Measurements from ENCODE around the gene C2orf69. TPM values are rescaled to one million over a fixed set of nuclear protein-coding genes. Genes with fewer than 3 reads are reported as not detected.

Gene C2orf69
- total and polyA plus RNA-seq, 2 of the 13 experiments (the other 11 are each of a cell fraction or from before 2014, with no cell fraction given) = 4.8 to 19.3 TPM

DNA sequence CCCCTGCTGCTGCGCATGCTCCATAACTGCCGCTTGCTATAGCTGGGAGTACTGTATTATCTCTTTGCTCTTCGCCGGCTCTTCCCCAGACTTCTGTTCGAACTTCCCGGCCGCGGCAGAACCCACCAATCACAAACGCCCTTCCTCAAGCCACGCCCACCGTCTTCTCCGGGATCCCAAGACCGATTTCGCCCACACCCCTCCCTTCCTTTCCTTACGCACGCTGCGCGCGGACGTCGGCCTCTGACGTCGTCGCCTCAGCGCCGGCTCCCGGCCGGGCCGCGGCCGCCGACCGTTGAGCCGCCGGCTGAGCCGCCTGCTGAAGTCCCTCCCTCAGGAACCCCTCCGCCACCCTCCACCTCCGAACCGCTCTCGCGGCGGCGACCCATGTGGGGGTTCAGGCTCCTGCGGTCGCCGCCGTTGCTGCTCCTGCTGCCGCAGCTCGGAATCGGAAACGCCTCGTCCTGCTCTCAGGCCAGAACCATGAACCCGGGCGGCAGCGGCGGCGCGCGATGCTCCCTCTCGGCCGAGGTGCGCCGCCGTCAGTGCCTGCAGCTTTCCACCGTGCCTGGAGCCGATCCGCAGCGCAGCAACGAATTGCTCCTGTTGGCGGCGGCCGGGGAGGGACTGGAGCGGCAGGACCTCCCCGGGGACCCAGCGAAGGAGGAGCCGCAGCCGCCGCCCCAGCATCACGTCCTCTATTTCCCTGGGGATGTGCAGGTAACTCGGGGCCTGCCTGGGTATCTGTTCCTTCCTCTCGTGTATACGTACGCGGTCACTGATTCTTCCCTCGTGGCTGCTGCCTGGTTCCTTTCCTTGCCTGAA lies at the start of gene C2orf69 (continued):
- peak; percentile 66 for TF ChIP-seq ZNF879 (CRISPR knock-in tag; IDR thresholded peaks at IDR 0.05)
- TF ChIP-seq MTF2 (CRISPR knock-in tag; IDR thresholded peaks at IDR 0.05; ENCODE audit: borderline replicate concordance) = peak; percentile 42; the same call in 1 of the 2 replicates
- peak; percentile 93 for TF ChIP-seq KDM2A (CRISPR knock-in tag; IDR thresholded peaks at IDR 0.05; ENCODE audit: borderline replicate concordance, low read depth)
- TF ChIP-seq, protein P1, sequence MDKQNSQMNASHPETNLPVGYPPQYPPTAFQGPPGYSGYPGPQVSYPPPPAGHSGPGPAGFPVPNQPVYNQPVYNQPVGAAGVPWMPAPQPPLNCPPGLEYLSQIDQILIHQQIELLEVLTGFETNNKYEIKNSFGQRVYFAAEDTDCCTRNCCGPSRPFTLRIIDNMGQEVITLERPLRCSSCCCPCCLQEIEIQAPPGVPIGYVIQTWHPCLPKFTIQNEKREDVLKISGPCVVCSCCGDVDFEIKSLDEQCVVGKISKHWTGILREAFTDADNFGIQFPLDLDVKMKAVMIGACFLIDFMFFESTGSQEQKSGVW (CRISPR knock-in tag; IDR thresholded peaks at IDR 0.05; ENCODE audit: borderline replicate concordance) = no peak
- peak; percentile 78; the same call in 1 of the 2 replicates for TF ChIP-seq ZNF446 (CRISPR knock-in tag; IDR thresholded peaks at IDR 0.05)
- no peak for TF ChIP-seq KLF12 (CRISPR knock-in tag; IDR thresholded peaks at IDR 0.05; ENCODE audit: borderline replicate concordance)
- TF ChIP-seq MYNN (CRISPR knock-in tag; IDR thresholded peaks at IDR 0.05; ENCODE audit: low read depth) = 0 out of 2 replicates have a peak, but pooled peaks have one; percentile 44
- no peak for TF ChIP-seq SP1 (IDR thresholded peaks at IDR 0.05)
- peak; percentile 71; the same call in 1 of the 2 replicates for TF ChIP-seq SP1 (CRISPR knock-in tag; IDR thresholded peaks at IDR 0.05)
- TF ChIP-seq, protein P2, sequence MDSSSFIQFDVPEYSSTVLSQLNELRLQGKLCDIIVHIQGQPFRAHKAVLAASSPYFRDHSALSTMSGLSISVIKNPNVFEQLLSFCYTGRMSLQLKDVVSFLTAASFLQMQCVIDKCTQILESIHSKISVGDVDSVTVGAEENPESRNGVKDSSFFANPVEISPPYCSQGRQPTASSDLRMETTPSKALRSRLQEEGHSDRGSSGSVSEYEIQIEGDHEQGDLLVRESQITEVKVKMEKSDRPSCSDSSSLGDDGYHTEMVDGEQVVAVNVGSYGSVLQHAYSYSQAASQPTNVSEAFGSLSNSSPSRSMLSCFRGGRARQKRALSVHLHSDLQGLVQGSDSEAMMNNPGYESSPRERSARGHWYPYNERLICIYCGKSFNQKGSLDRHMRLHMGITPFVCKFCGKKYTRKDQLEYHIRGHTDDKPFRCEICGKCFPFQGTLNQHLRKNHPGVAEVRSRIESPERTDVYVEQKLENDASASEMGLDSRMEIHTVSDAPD (CRISPR knock-in tag; IDR thresholded peaks at IDR 0.05) = peak; percentile 91
- no peak for TF ChIP-seq STAT5B (CRISPR knock-in tag; IDR thresholded peaks at IDR 0.05)
- TF ChIP-seq, protein P3, sequence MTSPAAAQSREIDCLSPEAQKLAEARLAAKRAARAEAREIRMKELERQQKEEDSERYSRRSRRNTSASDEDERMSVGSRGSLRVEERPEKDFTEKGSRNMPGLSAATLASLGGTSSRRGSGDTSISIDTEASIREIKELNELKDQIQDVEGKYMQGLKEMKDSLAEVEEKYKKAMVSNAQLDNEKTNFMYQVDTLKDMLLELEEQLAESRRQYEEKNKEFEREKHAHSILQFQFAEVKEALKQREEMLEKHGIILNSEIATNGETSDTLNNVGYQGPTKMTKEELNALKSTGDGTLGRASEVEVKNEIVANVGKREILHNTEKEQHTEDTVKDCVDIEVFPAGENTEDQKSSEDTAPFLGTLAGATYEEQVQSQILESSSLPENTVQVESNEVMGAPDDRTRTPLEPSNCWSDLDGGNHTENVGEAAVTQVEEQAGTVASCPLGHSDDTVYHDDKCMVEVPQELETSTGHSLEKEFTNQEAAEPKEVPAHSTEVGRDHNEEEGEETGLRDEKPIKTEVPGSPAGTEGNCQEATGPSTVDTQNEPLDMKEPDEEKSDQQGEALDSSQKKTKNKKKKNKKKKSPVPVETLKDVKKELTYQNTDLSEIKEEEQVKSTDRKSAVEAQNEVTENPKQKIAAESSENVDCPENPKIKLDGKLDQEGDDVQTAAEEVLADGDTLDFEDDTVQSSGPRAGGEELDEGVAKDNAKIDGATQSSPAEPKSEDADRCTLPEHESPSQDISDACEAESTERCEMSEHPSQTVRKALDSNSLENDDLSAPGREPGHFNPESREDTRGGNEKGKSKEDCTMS (CRISPR knock-in tag; conservative IDR thresholded peaks at IDR 0.05) = no peak
- TF ChIP-seq ZNF768 (CRISPR knock-in tag; IDR thresholded peaks at IDR 0.05) = peak; percentile 83
- TF ChIP-seq ZSCAN25 (CRISPR knock-in tag; IDR thresholded peaks at IDR 0.05) = peak; percentile 85
- TF ChIP-seq, protein P4, sequence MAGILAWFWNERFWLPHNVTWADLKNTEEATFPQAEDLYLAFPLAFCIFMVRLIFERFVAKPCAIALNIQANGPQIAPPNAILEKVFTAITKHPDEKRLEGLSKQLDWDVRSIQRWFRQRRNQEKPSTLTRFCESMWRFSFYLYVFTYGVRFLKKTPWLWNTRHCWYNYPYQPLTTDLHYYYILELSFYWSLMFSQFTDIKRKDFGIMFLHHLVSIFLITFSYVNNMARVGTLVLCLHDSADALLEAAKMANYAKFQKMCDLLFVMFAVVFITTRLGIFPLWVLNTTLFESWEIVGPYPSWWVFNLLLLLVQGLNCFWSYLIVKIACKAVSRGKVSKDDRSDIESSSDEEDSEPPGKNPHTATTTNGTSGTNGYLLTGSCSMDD (CRISPR knock-in tag; IDR thresholded peaks at IDR 0.05) = no peak
- 0 out of 2 replicates have a peak, but pooled peaks have one; percentile 91 for TF ChIP-seq GLI4 (CRISPR knock-in tag; IDR thresholded peaks at IDR 0.05; ENCODE audit: borderline replicate concordance)
- TF ChIP-seq, protein P5, sequence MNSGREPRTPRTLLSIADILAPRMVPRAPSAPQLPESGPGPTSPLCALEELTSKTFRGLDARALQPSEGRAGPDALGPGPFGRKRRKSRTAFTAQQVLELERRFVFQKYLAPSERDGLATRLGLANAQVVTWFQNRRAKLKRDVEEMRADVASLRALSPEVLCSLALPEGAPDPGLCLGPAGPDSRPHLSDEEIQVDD (CRISPR knock-in tag; IDR thresholded peaks at IDR 0.05; ENCODE audit: borderline replicate concordance) = no peak
- TF ChIP-seq NAIF1 (CRISPR knock-in tag; IDR thresholded peaks at IDR 0.05; ENCODE audit: borderline replicate concordance) = peak; percentile 29
- TF ChIP-seq, protein P6, sequence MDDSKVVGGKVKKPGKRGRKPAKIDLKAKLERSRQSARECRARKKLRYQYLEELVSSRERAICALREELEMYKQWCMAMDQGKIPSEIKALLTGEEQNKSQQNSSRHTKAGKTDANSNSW (CRISPR knock-in tag; IDR thresholded peaks at IDR 0.05; ENCODE audit: borderline replicate concordance) = peak; percentile 87
- TF ChIP-seq CENPT (CRISPR knock-in tag; IDR thresholded peaks at IDR 0.05; ENCODE audit: low read depth) = peak; percentile 79; the same call in 1 of the 2 replicates
- peak; percentile 99 for TF ChIP-seq POGZ (CRISPR knock-in tag; IDR thresholded peaks at IDR 0.05)
- peak; percentile 81; the same call in 1 of the 2 replicates for TF ChIP-seq ZSCAN20 (CRISPR knock-in tag; IDR thresholded peaks at IDR 0.05; ENCODE audit: borderline replicate concordance)
- peak; percentile 90 for TF ChIP-seq ZSCAN21 (CRISPR knock-in tag; IDR thresholded peaks at IDR 0.05; ENCODE audit: borderline replicate concordance)

Data from HepG2 (cell line).